ENCODE data around the gene C20orf204. TPM values are rescaled to one million over a fixed set of nuclear protein-coding genes. Genes with fewer than 3 reads are reported as not detected.

C20orf204 gene
- total and polyA plus RNA-seq, 2 of the 8 experiments (the other 6 are each of a cell fraction or from before 2014, with no cell fraction given) = 0.39 to 0.52 TPM

GRCh38 chr20:64040231-64041039 lies 4.5 kb downstream of the C20orf204 start:
- H3K79me1 ChIP-seq (ENCODE audit: low read depth, low read length) = no peaks in the 10 kb centered on the region; the same call in 1 of the 2 replicates
- no peak for DNase-seq (ENCODE audit: low read depth in 1 of 2, low spot score in 2 of 2)
- H3K14ac ChIP-seq (ENCODE audit: insufficient read length) = no peak overlapping the region
- no peak overlapping the region for H3K9ac ChIP-seq (replicated peaks in 1 of 4; ENCODE audit: extremely low read depth in 1 of 4, low read depth in 3 of 4, low read length in 3 of 4)
- no peak overlapping the region for H3K4ac ChIP-seq (replicated peaks; ENCODE audit: insufficient read length, low read depth, low read length)
- H3K56ac ChIP-seq (replicated peaks; ENCODE audit: insufficient read length, low read depth, low read length) = no peak overlapping the region
- H3K4me1 ChIP-seq (replicated peaks in 1 of 4; ENCODE audit: control insufficient read depth in 3 of 4, insufficient read depth in 4 of 4, low read length in 3 of 4) = peaks cover 0 to 27% (median 17%) of the 10 kb centered on the region in 4 experiments; a peak in 6 of 7 replicates
- POLR2A ChIA-PET (ENCODE audit: partially characterized antibody) = interaction anchor here (0.7 to 3.5 kb wide), 7 partner anchors 12 to 40 kb away, joined by 3 to 24 read pairs (median 4); no protein-coding TSS in a partner anchor
- H3K79me2 ChIP-seq (ENCODE audit: control insufficient read depth in 1 of 2, insufficient read depth in 2 of 2, low read length in 2 of 2) = no peaks in the 10 kb centered on the region
- no peak overlapping the region for H2BK120ac ChIP-seq (replicated peaks; ENCODE audit: low read depth, low read length)
- peaks cover 3% of the 10 kb centered on the region; the same call in 1 of the 2 replicates for H3K23me2 ChIP-seq (ENCODE audit: low read depth, low read length)
- no peak overlapping the region for H3K23ac ChIP-seq (ENCODE audit: insufficient read length)
- no peak overlapping the region for H3K18ac ChIP-seq (ENCODE audit: extremely low read depth, low read length)
- no peak overlapping the region for H2AFZ ChIP-seq (ENCODE audit: low read length)
- peaks cover 0 to 1% of the 10 kb centered on the region in 2 experiments for H4K20me1 ChIP-seq (replicated peaks in 1 of 2; ENCODE audit: control insufficient read depth in 1 of 2, insufficient read depth in 2 of 2, low read length in 2 of 2)
- FAIRE-seq = no peak
- no peak overlapping the region for H3K4me3 ChIP-seq (ENCODE audit: extremely low read depth in 1 of 4, insufficient read depth in 2 of 4, low read depth in 3 of 4, low read length in 4 of 4)
- no peak overlapping the region for H3K27ac ChIP-seq (ENCODE audit: low read depth, low read length)
- H3K36me3 ChIP-seq (ENCODE audit: control insufficient read depth in 2 of 4, insufficient read depth in 4 of 4, low read length in 3 of 4) = no peaks in the 10 kb centered on the region; a peak in 1 of 8 replicates
- no peak overlapping the region for H4K91ac ChIP-seq (replicated peaks; ENCODE audit: insufficient read length, low read length)
- 0 out of 2 replicates have a peak overlapping the region, but pooled peaks have one; percentile 54 for H2AK5ac ChIP-seq (ENCODE audit: low read depth, low read length)
- H2BK20ac ChIP-seq (ENCODE audit: low read length) = no peak overlapping the region
- H4K8ac ChIP-seq (ENCODE audit: extremely low read depth, insufficient read depth, low read length) = no peak overlapping the region
- CTCF ChIA-PET (ENCODE audit: partially characterized antibody) = interaction anchor here (0.6 to 7.3 kb wide), 23 partner anchors 9 to 219 kb away, joined by 3 to 73 read pairs (median 4); partner anchors contain the start of genes LKAAEAR1, OPRL1, PRPF6 and RGS19
- H2BK15ac ChIP-seq (ENCODE audit: low read length) = no peak overlapping the region
- H3K27me3 ChIP-seq (replicated peaks in 1 of 4; ENCODE audit: control insufficient read depth in 3 of 4, extremely low read depth in 1 of 4, insufficient read depth in 3 of 4, low read length in 3 of 4) = peaks cover 16 to 69% (median 54%) of the 10 kb centered on the region in 4 experiments
- H4K5ac ChIP-seq (ENCODE audit: insufficient read length, low read depth, low read length) = no peak overlapping the region
- no peaks in the 10 kb centered on the region for H3K9me3 ChIP-seq (ENCODE audit: insufficient read depth in 2 of 2, low read depth in 1 of 2, low read length in 1 of 2)
- no peak overlapping the region for H2BK5ac ChIP-seq (ENCODE audit: low read depth, low read length)
- H3K4me2 ChIP-seq (ENCODE audit: insufficient read depth in 1 of 2, low read depth in 2 of 2, low read length in 2 of 2) = no peak overlapping the region
- 87% methylated on average over 12 of the region's 12 CpGs; no CpG with 5 or more reads in 1 of the 2 experiments for WGBS, 2 experiments (ENCODE audit: extremely low coverage in 1 of 2, insufficient coverage in 1 of 2, insufficient read length in 1 of 2, insufficient replicate concordance in 2 of 2, low coverage in 1 of 2, low lambda C conversion rate in 2 of 2, missing lambda C conversion rate in 1 of 2)
- H2BK12ac ChIP-seq (ENCODE audit: low read depth, low read length) = peak overlapping the region; percentile 39; the same call in 1 of the 2 replicates
- no peak for TF ChIP-seq RNF2 (IDR thresholded peaks at IDR 0.05; ENCODE audit: borderline replicate concordance, low read depth, low read length, missing control alignments, poor library complexity, severe bottlenecking)
- TF ChIP-seq NRF1 (IDR thresholded peaks at IDR 0.05; ENCODE audit: low read depth, low read length) = no peak
- no peak for TF ChIP-seq JUND (IDR thresholded peaks at IDR 0.05; ENCODE audit: low read length)
- TF ChIP-seq KDM5A (IDR thresholded peaks at IDR 0.05; ENCODE audit: low read length) = no peak
- TF ChIP-seq PHF8 (conservative IDR thresholded peaks at IDR 0.05; ENCODE audit: low read depth, low read length) = no peak
- no peak for TF ChIP-seq GABPA (IDR thresholded peaks at IDR 0.05; ENCODE audit: borderline replicate concordance, insufficient read depth, low read length)
- TF ChIP-seq GTF2F1 (IDR thresholded peaks at IDR 0.05; ENCODE audit: borderline replicate concordance, low read depth, low read length) = no peak
- no peak for TF ChIP-seq TCF12 (IDR thresholded peaks at IDR 0.05; ENCODE audit: low read depth, low read length)
- no peak for TF ChIP-seq SRF (IDR thresholded peaks at IDR 0.05; ENCODE audit: low read depth, low read length)
- no peak for TF ChIP-seq USF2 (IDR thresholded peaks at IDR 0.05; ENCODE audit: low read length)
